Gastroesophageal sphincter (tissue), 3 donors: ENCODE measurements around the gene PTPN6.

Source experiments
- EP300 ChIP-seq: sonication (generic); formaldehyde crosslinking; IDR thresholded peaks from one replicate; pipeline ENCODE4 v1.6.1; 2017; ENCODE audit warnings: antibody characterized with exemption, mild to moderate bottlenecking
- POLR2A ChIP-seq, 2 donors: fragments of 450-650 bp; IDR thresholded peaks; one replicate each; pipeline ENCODE4 v1.6.1; 2017; ENCODE audit warnings: antibody characterized with exemption in 2 of 2, mild to moderate bottlenecking in 2 of 2, moderate library complexity in 1 of 2
- POLR2AphosphoS5 ChIP-seq: sonication (generic); formaldehyde crosslinking; IDR thresholded peaks from one replicate; pipeline ENCODE4 v1.6.1; 2017; ENCODE audit warnings: antibody characterized with exemption
- TF ChIP-seq, protein P1 (sequence below), 4 experiments: fragments of 200-600 bp in 2 of 4; fragments of 450-650 bp in 2 of 4; sonication (generic) in 1 of 4; IDR thresholded peaks; one replicate each; pipeline ENCODE4 v1.5.1; 2017 to 2019; ENCODE audit warnings: antibody characterized with exemption in 4 of 4, mild to moderate bottlenecking in 2 of 4, moderate library complexity in 2 of 4

DNA sequence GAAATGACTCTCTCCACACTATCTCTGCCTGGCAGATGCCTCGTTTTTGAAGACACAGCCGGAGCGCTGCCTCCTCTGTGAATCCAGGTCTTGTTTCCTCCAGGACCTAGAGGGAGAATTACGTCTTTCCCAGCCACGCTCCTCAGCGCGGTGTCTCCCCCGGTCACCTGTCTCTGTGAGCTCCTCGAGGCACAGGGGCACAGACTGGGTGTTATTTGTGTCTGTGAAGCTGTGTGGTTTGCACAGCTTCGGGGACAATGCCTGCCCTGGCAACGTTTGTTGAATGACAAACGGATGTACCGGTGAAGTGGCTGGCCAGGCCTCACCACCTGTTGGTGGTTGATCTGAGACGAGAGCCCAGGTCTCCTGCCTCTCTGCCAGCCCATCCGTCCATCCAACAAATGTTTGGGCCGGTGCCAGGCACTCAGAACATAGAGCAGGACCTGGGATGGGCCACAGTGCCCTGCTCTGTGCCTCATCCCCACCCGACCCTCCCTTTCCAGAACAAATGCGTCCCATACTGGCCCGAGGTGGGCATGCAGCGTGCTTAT, 6.1 kb downstream of the PTPN6 start:
- TF ChIP-seq, protein P1, sequence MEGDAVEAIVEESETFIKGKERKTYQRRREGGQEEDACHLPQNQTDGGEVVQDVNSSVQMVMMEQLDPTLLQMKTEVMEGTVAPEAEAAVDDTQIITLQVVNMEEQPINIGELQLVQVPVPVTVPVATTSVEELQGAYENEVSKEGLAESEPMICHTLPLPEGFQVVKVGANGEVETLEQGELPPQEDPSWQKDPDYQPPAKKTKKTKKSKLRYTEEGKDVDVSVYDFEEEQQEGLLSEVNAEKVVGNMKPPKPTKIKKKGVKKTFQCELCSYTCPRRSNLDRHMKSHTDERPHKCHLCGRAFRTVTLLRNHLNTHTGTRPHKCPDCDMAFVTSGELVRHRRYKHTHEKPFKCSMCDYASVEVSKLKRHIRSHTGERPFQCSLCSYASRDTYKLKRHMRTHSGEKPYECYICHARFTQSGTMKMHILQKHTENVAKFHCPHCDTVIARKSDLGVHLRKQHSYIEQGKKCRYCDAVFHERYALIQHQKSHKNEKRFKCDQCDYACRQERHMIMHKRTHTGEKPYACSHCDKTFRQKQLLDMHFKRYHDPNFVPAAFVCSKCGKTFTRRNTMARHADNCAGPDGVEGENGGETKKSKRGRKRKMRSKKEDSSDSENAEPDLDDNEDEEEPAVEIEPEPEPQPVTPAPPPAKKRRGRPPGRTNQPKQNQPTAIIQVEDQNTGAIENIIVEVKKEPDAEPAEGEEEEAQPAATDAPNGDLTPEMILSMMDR (IDR thresholded peaks at IDR 0.05), result no peak
- TF ChIP-seq POLR2A (IDR thresholded peaks at IDR 0.05) (no peak), EP300 (no peak), POLR2AphosphoS5 (no peak)
